SKM-1 treated with dmso at 0.1 percent for 144 hours (cell line): Measurements from ENCODE around the gene HPCAL4.

Source experiments
- DNase-seq: peaks from one replicate; lab custom pipeline; 2025; ENCODE audit not compliant: unreplicated experiment; lab: John Stamatoyannopoulos, UW

HPCAL4 gene

DNA sequence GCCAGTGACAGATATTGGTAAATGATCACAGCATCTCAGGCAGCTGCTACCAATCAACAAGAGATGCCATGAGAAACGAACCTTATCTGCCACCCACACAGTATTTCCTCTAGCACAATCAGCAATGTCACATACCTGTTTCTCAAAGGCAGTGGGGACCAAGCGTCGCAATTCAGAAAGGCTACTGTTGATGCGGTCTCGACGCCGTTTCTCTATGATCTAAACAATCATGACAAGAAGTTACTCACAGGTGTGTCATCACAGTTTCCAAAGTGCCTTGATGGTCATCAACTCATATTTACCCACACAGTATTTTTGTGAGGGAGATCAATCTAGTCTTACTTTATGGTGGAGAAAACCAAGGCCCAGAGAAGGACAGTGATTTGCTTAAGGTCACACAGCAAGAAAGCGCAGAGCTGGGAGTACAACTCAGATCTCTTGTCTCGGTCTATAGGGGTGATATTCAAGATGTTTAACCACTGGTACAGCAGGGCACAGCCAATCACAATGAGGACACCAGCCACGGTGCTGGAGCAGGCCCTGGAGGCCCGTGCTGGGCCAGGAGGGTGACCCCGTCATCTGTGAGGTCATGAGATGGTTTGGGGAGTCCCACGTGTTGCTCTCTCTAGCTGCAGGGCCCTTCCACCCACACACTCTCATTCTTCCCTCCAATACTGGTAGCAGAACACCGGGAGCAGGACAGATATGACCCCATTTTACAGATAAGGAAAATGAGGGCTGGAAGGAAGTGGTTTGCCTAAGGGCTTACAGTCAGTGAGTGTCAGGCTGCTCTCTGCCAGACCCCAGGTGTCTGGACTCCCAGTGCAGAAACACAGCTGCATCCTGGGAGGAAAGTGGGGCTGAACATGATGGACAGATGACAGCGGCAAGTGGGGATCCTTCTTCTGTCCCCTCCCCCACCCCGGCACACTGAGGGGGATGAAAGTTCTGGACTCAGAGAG lies 59.6 kb downstream of the HPCAL4 start:
- no peak for DNase-seq

DNA sequence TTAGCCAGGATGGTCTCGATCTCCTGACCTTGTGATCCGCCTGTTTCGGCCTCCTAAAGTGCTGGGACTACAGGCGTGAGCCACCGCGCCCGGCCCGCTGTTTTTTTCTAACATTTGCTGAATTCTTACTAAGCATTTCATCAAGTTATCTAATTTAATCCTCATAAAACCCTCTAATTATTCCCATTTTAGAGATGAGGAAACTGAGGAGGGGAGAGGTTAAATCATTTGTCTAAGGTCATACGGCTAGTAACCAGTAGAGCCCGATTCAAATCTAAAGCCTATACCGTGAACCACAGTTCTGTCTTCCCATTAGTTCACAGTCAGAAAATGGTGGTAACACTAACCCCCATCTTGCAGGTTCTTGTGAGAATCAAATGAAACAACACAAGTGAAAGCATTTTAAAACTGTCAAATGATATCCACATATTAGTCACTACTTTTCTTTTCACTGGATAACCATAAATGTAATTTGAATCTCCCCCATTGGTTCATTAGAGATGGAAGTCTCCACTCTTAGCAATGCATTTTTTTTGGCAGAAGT lies 62.4 kb downstream of the HPCAL4 start:
- DNase-seq = no peak
